Activated CD4-positive, alpha-beta T cell treated with anti-CD3 and anti-CD28 coated beads for 4 hours (primary cell): ENCODE results near the gene SH3BP4.
"Not testable (repeated sequence)": the region's sequence is repeated elsewhere in the genome, so short reads cannot be mapped to it uniquely, and the experiment has no call there.

ENCODE experiments used
- DNase-seq, 2 donors: peaks; one replicate each; pipeline ENCODE4 v3.0.0-alpha.2; 2020

The SH3BP4 gene

DNA sequence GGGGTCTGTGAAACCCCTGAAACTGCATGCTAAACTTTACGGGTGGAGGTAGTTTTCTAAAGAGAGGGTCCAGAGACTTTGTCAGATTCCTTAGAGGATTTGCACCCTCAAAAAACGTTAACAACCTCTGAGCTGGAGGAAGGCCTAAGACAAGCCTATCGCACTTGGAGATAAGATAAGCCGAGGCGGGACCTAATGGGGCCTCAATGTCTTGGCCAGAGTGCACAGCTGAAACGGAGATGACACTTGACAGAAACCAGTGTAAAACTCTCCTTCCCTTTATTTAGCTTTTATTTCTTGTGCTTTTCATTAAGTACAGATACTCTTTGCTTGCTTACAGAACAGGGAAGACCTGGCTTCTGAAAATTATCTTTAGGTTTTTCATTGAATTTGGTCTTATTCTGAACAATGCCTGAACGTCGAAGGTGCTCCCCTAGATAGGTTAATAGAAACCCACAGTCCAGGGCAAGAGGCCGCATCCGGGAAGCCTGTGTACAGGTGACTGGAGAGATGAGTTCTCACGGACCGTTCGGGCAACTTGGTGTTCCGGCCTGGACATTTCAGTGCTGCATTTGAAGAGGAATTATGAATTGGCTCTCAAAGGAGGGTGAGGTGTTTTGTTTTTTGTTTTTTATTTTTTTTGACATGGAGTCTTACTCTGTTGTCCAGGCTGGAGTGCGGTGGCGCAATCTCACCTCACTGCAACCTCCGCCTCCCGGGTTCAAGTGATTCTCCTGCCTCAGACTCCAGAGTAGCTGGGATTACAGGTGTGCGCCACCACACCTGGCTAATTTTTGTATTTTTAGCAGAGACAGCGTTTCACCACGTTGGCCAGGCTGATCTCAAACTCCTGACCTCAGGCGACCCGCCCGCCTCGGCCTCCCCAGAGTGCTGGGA, 49.7 kb downstream of the SH3BP4 start:
- no peak for DNase-seq

DNA sequence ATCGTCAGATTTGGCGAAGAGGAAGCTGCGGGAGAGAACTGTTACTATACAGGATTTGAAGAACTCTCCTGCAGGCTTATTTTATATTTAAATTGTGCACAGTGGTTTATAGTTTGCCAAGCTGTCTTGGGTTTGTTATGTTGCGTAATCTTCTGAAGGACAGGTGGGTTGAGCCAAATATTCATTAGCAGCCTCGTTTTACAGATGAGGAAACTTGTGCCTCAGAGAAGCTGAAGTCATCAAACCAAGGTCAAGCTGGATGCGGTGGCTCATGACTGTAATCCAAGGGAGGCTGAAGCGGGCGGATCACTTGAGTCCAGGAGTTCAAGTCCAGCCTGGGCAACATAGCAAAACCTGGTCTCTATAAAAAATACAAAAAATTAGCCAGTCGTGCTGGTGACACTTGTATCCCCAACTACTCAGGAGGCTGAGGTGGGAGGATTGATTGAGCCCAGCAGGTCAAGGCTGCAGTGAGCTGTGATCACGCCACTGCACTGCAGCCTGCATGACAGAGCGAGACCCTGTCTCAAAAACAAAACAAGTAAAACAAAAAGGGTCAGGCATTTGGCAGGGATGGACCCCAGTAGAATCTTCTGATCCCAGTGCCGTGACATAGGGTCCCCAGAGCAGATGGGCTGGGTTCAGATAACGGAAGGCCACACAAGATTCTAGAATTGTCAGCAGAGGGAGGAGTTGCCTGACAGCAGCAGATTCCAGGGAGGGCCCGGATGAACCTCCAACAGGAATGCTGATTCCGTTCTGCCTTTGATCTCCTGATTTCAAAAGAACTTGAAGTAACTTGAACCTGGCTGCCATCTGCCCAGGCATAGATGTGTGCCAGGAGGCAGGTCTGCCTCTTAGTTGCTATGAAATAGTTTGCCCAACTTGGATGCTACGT, 50.6 kb downstream of the SH3BP4 start:
- no peak for DNase-seq

DNA sequence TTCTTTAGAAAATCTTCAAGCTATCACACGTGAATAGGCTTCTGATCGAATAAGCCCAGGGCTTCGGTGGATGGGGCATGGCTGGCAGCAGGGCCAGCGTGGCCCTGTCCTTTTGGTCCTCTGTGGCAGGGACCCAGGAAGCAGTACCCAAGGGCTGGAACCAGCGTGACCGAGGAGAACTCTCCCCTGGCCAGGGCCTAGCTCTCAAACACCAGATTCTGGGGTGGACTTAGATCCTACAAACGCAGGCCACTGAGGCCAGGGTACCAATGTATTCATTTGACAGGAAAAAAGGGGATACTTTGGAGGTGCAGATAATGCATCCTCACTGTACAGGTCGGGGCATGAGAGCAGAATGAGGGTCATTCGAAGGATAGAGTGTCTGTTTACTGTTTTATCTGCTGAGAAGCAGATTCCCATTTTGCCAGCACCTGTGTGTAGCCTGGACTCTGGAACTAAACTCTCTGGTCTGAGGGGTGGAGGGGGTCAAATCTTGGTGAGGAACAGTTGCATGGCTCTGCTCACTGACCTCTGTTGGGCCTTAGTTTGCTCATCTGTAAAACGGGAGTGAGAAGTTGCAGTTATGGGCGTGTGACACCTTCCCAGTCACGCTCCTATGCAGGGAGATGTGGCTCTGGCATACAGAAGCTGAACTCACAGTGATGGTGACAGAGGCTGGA, 51.4 kb downstream of the SH3BP4 start:
- no peak for DNase-seq

DNA sequence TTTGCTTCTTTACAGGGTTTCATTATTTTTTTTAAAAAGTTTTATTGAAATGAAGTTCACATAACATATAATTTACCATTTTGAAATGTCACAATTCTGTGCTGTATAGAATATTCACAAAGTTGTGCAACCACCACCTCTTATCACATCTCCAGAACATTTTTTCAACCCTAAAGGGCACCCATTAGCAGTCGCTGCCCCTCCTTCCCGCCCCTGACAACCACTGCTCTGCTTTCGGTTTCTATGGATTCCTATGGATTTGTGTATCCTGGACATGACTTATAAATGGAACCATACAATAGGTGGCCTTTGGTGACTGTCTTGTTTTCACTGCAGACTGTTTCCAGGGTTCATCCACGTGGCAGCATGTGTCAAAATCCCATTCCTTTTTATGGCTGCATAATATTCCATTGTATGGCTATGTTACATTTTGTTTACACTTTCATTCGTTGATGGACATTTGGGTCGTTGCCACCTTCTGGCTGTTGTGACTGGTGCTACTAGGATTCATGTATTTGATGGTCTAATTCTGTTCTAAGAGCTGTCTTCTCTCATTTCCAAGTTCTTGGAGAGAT, 52.6 kb downstream of the SH3BP4 start:
- DNase-seq = no peak

DNA sequence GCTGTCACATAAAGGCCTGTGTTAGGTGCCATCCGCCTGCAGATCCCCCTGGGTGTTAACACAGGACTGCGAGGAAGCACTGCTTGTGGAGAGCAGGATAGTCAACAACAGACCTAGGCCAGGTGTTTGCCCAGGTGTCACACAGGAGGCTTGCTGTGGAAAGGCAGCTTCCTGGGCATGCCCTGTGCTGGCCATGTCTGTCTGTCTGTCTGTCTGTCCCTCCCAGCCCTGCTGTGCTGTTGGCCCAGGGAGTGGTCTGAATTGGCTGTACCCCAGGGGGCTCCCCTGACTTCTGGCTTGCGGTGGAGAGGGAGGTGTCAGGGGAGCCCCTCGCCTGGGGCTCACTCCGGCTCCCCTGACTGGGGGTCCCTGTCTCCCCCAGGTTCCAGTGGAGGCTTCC, 53.2 kb downstream of the SH3BP4 start:
- DNase-seq = no peak

DNA sequence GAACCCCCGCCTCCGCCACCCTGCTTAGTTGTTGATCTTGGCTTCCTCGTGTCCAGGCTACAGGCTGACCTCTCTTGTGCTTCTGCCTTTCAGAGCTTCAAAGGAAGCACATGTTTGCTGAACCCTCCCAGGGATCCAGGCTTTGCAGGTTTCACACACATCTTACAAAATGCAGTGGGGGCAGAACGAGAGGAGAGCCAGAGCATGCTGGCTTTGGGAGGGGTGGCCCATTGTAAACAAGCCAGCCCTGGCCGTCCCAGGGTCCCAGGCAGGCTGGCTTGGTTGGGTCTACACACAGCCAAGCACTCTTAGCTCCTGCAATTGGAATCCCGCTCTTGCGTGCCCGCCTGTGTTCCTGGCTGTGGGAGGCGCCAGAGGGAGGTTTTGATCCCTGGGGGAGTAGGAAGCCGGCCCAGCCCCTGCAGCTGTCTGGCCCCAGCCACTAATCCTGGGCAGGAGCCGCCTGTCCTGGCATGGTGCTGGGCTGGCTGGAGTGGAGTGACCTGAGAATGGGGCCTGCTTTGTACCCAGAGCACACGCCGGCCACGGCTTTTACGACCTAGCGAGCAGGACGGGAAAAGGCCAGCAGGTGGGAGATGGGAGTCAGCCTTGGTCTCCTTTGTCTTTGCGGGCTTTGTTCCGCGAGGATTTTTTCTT, 53.9 kb downstream of the SH3BP4 start:
- DNase-seq = no peak

DNA sequence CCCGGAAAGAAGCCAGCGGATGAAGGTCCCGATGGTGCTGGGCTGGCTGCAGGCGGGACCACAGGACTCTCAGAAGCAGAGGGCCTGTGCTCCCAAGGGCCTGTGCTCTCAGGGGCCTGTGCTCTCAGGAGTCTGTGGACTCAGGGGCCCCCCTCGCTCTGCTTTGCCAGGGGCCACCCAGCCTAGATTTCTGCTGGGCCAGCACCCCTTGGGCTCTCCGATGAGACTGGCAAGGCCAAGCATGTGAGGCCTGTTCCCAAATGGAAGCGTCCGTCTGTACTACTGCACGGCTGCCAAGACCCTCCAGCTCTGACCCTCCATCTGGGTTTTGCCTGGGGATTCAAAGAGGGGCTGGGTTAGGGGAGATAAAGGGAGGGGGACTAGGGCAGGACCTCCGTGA, 54.6 kb downstream of the SH3BP4 start:
- no peak for DNase-seq

DNA sequence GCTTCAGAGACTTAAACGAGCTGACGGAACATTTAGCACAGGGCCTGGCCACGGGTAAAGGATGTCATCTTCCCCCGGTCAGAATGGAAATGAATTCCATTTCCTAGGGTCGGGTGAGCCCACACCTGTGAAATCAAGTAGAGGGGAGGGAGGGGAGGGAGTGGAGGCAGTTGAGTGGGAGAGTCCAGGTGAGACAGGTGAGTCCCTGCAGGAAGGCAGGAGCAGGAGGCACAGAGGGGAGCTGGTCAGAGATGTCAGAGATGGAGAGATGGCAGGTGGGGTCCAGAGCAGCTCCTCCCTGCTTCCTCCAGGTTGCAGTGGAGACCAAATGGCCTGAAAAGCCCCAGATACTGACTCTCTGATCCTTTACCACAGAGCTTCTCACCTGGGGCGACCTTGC, 55.2 kb downstream of the SH3BP4 start:
- DNase-seq = no peak

DNA sequence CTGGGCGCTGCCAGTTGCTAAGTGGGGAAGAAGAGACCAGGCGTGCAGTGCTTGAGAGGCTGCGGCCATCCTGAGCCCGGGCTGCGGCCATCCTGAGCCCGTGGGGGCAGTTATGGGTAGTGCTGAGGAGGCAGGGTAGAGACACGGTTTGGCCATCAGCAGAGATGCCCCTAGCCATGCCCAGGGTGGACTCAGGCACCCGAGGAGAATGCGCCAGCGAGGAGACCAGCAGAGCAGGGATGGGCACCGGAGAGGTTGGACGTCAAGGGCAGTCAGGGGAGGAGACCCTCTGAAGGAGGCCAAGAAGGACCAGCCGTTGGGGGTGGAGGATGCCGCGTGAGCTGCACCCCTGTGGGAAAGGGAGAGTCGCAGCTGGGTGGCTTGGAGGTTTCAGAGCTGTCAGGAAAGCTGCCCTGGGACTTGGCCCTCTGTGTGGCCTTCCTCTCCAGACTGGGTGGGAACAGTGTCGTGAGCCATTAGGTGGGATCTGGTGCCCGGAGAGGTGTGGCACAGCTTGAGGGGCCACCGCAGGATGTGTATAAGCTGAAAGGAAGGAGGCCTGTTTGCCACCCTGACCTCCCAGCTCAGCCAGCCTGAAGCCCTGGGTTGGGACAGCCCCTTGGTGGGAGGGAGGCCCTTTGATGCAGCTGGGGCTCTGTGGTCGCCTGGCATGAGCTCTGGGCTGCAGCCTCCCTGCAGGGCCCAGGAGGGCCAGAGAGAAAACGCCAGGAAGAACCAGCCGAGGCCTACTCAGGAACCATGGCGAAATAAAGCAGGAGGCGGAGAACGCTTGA, 56.0 kb downstream of the SH3BP4 start:
- no peak for DNase-seq

DNA sequence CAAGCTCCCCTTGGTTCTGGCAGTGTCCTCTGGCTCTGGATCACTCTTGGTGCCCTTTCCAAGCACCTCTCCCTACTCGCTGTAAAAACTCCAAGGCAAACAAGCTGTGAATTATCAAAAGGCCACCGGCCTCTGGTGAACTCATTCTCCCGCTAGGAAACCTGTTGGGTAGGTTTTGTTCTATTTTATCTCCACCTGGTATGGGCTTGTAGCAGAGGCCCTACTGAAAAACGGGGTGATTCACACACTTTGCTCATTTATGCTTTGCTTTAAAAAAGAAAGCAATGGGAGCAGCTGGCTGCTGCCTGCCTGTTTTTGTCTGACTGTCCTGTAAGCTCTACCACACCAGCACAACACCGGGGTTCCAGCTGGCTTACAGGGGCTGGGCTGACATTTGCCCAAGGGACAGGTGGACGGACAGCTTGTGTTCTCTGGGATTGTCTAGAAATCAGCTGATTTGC, 56.8 kb downstream of the SH3BP4 start:
- no peak for DNase-seq

DNA sequence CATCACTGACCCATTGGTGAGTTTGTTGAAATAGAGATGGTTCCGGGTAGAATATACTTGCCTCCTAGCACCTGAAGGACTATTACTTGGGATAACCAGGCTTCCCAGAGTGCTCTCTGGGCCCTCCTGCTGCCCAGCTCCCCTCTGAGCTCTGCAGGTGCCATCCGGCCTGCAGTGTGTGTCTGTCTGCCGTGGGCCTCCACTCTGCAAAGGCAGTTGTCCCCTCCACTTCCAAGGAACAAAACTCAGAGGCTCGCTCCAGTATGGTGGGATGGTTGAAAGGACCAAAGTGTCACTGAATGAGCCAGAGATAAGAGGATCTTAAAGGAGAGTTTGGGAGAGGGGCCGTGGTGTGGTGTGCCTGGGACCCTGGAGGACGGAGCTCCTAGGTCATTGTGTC, 57.3 kb downstream of the SH3BP4 start:
- DNase-seq = no peak

DNA sequence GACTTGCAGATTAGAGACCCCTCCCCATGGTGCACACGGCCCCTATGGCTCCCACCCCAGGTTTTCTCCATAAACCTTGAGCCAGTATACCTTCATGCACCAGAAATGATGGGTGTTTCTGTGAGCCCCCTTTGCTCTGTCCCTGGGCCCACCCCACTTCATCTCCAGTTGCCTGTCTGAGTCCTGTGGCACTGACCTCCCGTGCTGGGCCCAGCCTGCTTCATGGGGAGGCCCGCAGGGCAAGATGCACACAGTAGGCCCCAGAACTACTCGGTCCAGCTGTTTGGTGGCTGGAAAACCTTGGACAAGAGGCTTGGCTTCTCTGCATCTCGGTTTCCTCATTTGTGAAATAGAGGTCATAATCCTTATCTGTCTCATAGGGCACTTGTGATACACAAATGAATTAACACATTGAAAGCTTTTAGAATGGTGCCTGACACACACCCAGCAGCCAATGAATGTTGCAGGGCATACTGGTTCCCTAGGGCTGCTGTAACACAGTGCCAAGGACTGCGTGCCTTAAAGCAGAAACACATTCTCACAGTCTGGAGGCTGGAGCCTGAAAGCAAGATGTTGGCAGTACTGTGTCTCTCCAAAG, 58.4 kb downstream of the SH3BP4 start:
- DNase-seq = no peak

DNA sequence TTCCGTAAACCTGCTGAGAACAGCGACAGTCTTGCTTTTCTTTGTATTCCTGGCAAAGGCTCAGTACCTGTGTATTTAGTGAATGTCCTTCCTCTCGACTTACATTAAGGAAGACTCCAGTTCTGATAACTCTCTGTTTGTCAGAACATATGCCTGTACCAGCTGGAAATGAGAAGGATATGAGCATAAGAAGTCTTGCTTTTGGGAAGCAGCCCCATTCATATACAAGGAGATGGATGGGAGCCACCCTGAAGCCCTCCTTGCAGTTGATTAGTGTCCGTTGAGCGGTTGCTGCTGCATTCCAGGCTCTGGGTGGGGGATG, 59.8 kb downstream of the SH3BP4 start:
- DNase-seq = no peak

DNA sequence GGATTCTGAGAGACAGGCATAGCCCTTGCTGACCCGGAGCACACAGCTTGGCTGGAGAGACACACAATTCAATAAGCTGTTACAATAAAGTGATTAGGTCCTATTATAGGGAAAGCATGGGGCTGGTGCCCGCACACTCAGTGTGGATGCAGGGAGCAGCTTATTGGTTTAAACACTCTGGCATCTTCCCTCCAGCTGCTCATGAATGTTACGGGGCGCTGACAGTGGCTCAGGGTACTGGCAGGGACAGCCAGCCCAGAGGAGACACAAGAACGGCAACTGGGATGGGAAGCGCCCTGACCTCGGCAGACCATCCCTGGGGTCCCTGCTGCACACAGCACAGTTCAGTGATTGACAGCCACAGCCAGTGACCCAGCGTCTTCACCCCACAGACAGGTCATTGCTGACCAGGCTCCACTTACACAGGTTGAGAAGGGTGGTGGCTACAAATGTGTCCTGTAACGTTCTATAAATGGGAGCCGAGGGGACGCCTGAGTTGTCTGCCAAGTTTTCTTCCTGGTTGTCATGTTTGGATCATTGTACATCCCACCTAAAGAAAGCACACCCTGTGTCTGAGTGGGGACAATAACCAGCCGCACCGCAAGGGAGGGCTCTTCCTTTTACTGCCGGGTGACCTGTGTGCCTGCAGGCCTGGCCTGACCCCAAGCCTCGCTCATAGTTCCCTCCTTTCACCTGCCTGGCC, 60.3 kb downstream of the SH3BP4 start:
- no peak for DNase-seq

DNA sequence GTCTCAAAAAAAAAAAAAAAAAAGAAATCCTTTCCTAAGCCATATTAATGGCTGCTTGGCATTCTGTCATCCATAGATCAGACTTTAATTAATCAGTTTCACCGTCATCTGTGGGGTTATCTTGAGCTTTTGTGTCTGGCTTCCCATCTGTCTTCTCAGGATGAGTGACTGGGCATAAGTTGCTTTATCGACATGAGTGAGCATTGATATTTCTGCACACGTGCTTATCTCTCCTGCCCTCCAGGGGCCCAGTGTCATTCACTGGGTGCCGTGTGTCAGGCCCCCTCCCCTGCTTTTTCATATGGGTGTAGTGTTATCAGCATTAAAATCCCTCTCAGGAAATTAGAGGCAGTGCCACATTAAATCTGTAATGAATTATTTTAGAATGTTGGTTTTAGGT, 65.6 kb downstream of the SH3BP4 start:
- no peak for DNase-seq

DNA sequence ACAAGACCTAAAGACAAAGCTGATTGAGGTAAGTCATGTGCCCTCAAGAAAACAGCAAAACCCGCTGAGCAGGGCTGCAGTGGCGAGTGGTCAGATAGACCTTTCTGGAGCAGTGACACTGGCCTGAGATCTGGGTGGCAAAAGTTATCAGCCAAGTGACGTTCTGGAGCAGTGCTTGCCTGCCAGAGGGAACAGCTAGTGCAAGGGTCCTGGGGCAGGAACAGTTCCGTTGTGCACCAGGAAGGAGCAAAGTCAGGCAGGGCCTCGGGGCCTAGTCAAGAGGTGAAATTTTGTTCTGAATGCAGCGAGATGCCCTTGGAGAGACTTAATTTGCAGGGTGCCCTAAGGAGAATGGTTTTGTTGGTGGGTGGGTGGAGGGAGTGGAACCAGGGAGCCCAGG, 67.0 kb downstream of the SH3BP4 start:
- DNase-seq = no peak

DNA sequence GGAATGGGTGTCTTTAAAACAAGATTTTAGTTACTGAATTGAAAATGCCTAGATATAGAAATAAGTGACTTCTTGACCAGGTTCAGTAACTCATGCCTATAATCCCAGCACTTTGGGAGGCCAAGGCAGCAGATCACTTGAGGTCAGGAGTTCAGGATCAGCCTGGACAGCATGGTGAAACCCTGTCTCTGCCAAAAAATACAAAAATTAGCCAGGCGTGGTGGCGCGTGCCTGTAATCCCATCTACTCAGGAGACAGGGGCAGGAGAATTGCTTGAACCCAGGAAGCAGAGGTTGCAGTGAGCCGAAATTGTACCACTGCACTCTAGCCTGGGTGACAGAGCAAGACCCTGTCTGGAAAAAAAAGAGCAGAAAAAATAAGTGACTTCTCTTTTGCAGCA, 68.3 kb downstream of the SH3BP4 start:
- DNase-seq = not testable (repeated sequence)

DNA sequence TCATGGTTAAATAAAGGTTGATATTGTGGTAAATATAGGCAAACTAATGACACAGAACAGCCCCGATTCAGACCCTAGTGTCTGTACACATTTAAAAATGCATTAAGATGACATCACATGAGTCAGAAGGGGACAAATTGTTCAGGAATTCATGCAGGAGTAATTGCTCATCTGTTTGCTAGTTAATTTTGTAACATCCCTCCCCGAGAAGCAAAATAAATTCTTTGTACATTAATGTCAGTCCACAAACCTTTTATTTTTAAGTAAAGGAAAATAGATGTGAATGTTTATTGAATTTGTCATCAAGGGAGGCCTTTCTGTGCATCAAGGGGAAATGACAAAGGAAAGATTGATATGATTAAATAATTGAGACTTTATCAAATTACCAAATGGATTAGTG, 69.9 kb downstream of the SH3BP4 start:
- DNase-seq = no peak

DNA sequence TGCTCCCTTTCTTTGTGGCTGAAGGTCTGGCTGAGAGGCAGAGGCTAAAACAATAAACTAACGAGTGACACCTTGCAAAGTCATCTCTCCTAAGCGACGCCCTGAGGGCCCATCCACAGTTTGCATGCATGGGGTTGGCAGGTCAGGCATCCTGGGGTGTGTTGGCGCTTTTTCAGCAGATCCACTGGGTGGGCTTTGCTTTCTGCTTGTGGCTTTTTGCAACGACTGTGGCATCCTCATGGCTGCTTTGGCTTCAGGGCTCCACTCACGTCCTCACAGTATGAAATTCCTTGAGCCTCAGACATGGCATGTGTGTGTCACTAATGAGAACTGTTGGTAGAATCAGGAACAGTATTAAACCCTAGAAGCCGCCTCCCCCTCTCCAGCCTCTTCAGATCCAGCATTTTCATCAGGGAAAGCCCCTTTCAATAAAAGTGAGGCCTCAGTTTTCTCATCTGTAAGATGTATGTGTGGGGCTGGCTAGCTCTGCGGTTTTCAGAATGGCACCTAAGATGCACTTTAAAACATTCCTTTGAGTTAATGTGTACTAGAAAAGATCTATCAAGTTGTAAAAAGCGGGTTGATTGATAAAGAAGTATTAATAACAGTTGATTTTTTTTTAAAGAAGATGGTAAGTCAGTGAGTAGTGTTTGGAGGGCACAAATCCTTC, 72.5 kb downstream of the SH3BP4 start:
- no peak for DNase-seq
